GM12878 (cell line): ENCODE data around the gene DUSP8. TPM values are rescaled to one million over a fixed set of nuclear protein-coding genes. Genes with fewer than 3 reads are reported as not detected.

Experiments used
- ATAC-seq: fragments of 200-7000 bp; cut with Tn5 transposase; 3 replicates; pipeline ENCODE4 v1.9.1; 2020; ENCODE audit warnings: mild to moderate bottlenecking, moderate library complexity
- BruUV-seq: library from RNA; stranded (reverse); fragments of 400-500 nt; replicated peaks from 2 replicates; lab custom pipeline; 2021; lab: Mats Ljungman, UMichigan
- CTCF ChIA-PET: fragments of 300-600 bp; sonication (Branson Sonifier 250); formaldehyde crosslinking; extraction: SDS; loops from one replicate; lab custom pipeline; 2021; ENCODE audit warnings: inconsistent platforms; lab: Yijun Ruan, JAX
- POLR2A ChIA-PET: fragments of 350-600 bp; formaldehyde crosslinking; extraction: SDS; loops from one replicate; lab custom pipeline; 2021; ENCODE audit warnings: inconsistent platforms; lab: Charles Lee
- RAD21 ChIA-PET: fragments of 300-600 bp; sonication (Branson Sonifier 250); formaldehyde crosslinking; loops from one replicate; lab custom pipeline; 2023; ENCODE audit warnings: antibody characterized with exemption; ENCODE audit not compliant: unreplicated experiment; lab: Charles Lee
- SMC1A ChIA-PET: fragments of 300-600 bp; sonication (Branson Sonifier 250); formaldehyde crosslinking; loops from one replicate; lab custom pipeline; 2023; ENCODE audit not compliant: unreplicated experiment, uncharacterized antibody; lab: Charles Lee
- DNase-seq: peaks from one replicate; pipeline ENCODE4 v3.0.0-alpha.2; 2011; ENCODE audit warnings: low read depth, low spot score
- FAIRE-seq: peaks from 3 replicates; lab custom pipeline; 2011; peaks lifted over from hg19 to GRCh38; lab: Jason Lieb, UNC
- H2AFZ ChIP-seq: 2 replicates; pipeline ENCODE4 v1.6.0; 2011; ENCODE audit warnings: low read depth, low read length, control low read depth; ENCODE audit not compliant: control insufficient read depth
- H3K27ac ChIP-seq: 2 replicates; pipeline ENCODE4 v1.5.1; 2011; ENCODE audit warnings: control low read depth; ENCODE audit not compliant: control insufficient read depth, insufficient read depth
- H3K27me3 ChIP-seq, 2 experiments: replicated peaks in 1 of 2; 2 replicates each; pipeline versions ENCODE4 v1.6.0 to v1.6.1; 2011; ENCODE audit warnings: low read length in 1 of 2; ENCODE audit not compliant: control insufficient read depth in 2 of 2, insufficient read depth in 2 of 2
- H3K36me3 ChIP-seq, 2 experiments: 2 replicates each; pipeline ENCODE4 v1.5.1; 2011; ENCODE audit warnings: low read length in 1 of 2; ENCODE audit not compliant: control insufficient read depth in 2 of 2, insufficient read depth in 2 of 2
- H3K4me1 ChIP-seq: 2 replicates; pipeline ENCODE4 v1.6.1; 2011; ENCODE audit warnings: mild to moderate bottlenecking, low read length, moderate library complexity, mixed read lengths; ENCODE audit not compliant: control insufficient read depth, insufficient read depth
- H3K4me2 ChIP-seq: 2 replicates; pipeline ENCODE4 v1.6.0; 2011; ENCODE audit warnings: control low read depth; ENCODE audit not compliant: control insufficient read depth, insufficient read depth
- H3K4me3 ChIP-seq: fragments of 200-600 bp; sonication (generic); 2 replicates; pipeline ENCODE4 v1.5.1; 2016
- H3K79me2 ChIP-seq: 2 replicates; pipeline ENCODE4 v1.6.0; 2011; ENCODE audit warnings: low read length; ENCODE audit not compliant: control insufficient read depth, insufficient read depth
- H3K9ac ChIP-seq: 2 replicates; pipeline ENCODE4 v1.8.0; 2011; ENCODE audit warnings: low read length, control low read depth, mixed read lengths; ENCODE audit not compliant: control insufficient read depth, insufficient read depth
- H3K9me3 ChIP-seq: replicated peaks from 3 replicates; pipeline ENCODE4 v1.5.1; 2011; ENCODE audit warnings: mild to moderate bottlenecking, low read length; ENCODE audit not compliant: control insufficient read depth, insufficient read depth
- H4K20me1 ChIP-seq: 2 replicates; pipeline ENCODE4 v1.6.0; 2011; ENCODE audit not compliant: control insufficient read depth, insufficient read depth
- CEBPZ ChIP-seq: fragments of 150-350 bp; IDR thresholded peaks from 2 replicates; pipeline ENCODE4 v1.6.1; 2016; ENCODE audit warnings: low read depth, low read length
- NKRF ChIP-seq: fragments of 450-650 bp; conservative IDR thresholded peaks from 2 replicates; pipeline ENCODE4 v1.6.1; 2017; ENCODE audit warnings: mild to moderate bottlenecking, moderate library complexity
- PAX8 ChIP-seq: fragments of 450-650 bp; IDR thresholded peaks from 2 replicates; pipeline ENCODE4 v1.6.1; 2017; ENCODE audit warnings: mild to moderate bottlenecking, moderate library complexity
- STAT3 ChIP-seq: IDR thresholded peaks from 2 replicates; pipeline ENCODE4 v1.6.1; 2011; ENCODE audit warnings: low read depth, low read length, improper control_type of control experiment
- WRNIP1 ChIP-seq: IDR thresholded peaks from 2 replicates; pipeline ENCODE4 v1.6.1; 2011; ENCODE audit warnings: low read depth, low read length, improper control_type of control experiment, borderline replicate concordance
- ZNF274 ChIP-seq: IDR thresholded peaks from one replicate; pipeline ENCODE4 v1.8.0; 2011; ENCODE audit not compliant: insufficient read length, insufficient read depth
- ZSCAN29 ChIP-seq: fragments of 450-650 bp; IDR thresholded peaks from 2 replicates; pipeline ENCODE4 v1.6.1; 2017; ENCODE audit warnings: mild to moderate bottlenecking, moderate library complexity
- WGBS: methylation state at CpG from one replicate; pipeline ENCODE4 v1.1.6; 2016; ENCODE audit warnings: low lambda C conversion rate; ENCODE audit not compliant: insufficient replicate concordance, insufficient coverage; ENCODE audit errors: missing lambda C conversion rate; 5-methylcytosine and 5-hydroxymethylcytosine counted together
- in situ Hi-C: fragments of 300-500 bp; cut with MboI; formaldehyde crosslinking; loops from 9 replicates; pipeline ENCODE4 v1.14.3; 2018; ENCODE audit warnings: mixed read lengths
- intact Hi-C: fragments of 100-400 bp; cut with micrococcal nuclease; formaldehyde crosslinking; loops from one replicate; pipeline ENCODE4 v1.14.2; 2022; ENCODE audit not compliant: unreplicated experiment
- polyA plus RNA-seq, 11 experiments: library from polyadenylated mRNA; depleted of rRNA in 4 of 11; unstranded in 6 of 11; stranded (reverse) in 5 of 11; fragments of >200 nt; fragmentation: Nextera tagmentation in 4 of 11; fragmentation: Illumina TruSeq in 1 of 11; extraction: Ambion mirVana in 4 of 11; extraction: Trizol in 1 of 11; gene quantifications; 1 replicate in 1 of 11; 2 replicates in 10 of 11; pipeline versions ENCODE4 v1.2.1 to v1.2.3, GENCODE V29; 2011 to 2016; ENCODE audit warnings: inconsistent platforms in 2 of 11, missing spikeins in 2 of 11, low read depth in 1 of 11
- total RNA-seq, 4 experiments: library from RNA; depleted of rRNA in 3 of 4; stranded (reverse); fragments of >200 nt in 3 of 4; fragmentation: Illumina TruSeq in 1 of 4; extraction: Trizol in 1 of 4; gene quantifications; 2 replicates each; pipeline versions ENCODE4 v1.2.1 to v1.2.3, GENCODE V29; 2013 to 2021

DUSP8 gene
- total and polyA plus RNA-seq, 10 of the 15 experiments (the other 5 are each of a cell fraction or from before 2014, with no cell fraction given): 0.04 to 1.7 (median 0.26) TPM; not detected in 6

- DNase-seq (no peak), FAIRE-seq (no peak), ATAC-seq (no peak)
- Histone ChIP-seq H3K9me3 (no peaks in the 10 kb centered on the region), H3K27ac (no peak overlapping the region), H3K79me2 (no peaks in the 10 kb centered on the region), H2AFZ (no peak overlapping the region)
- intact Hi-C loops: no loop called here
- CTCF ChIA-PET: interaction anchor here (0.6 kb wide), 1 partner anchor 145 kb away, joined by 3 read pairs; no protein-coding TSS in a partner anchor
- no peak for TF ChIP-seq ZSCAN29
- TF ChIP-seq ZNF274: no peak
- no peak for TF ChIP-seq WRNIP1
- no peak for TF ChIP-seq NKRF
- no peak for TF ChIP-seq CEBPZ
- no peak for TF ChIP-seq PAX8
- no peak for TF ChIP-seq STAT3
- TF ChIP-seq, all 136 proteins: peak for 0
- H3K4me1 ChIP-seq: no peaks in the 10 kb centered on the region
- no TSS peak for BruUV-seq
- no peaks in the 10 kb centered on the region for H3K36me3 ChIP-seq
- SMC1A ChIA-PET: interaction anchor here (1.0 kb wide), 1 partner anchor 26 kb away, joined by 8 read pairs; no protein-coding TSS in a partner anchor
- POLR2A ChIA-PET: no interaction called here
- H3K27me3 ChIP-seq: peaks cover 0 to 4% of the 10 kb centered on the region in 2 experiments; a peak in 2 of 4 replicates
- in situ Hi-C loops: no loop called here
- no peak overlapping the region for H3K4me3 ChIP-seq
- RAD21 ChIA-PET: interaction anchor here (0.7 kb wide), 1 partner anchor 27 kb away, joined by 6 read pairs; no protein-coding TSS in a partner anchor
- no peaks in the 10 kb centered on the region for H4K20me1 ChIP-seq
- no peak overlapping the region for H3K9ac ChIP-seq
- H3K4me2 ChIP-seq: no peak overlapping the region
- WGBS: 21% methylated on average over 32 of the region's 34 CpGs
These were observed 23.6 kb downstream of the DUSP8 start for GRCh38 chr11:1548221-1549070.
